Psoas muscle (tissue), 8 donors: ENCODE measurements around the gene ELF2. TPM values are rescaled to one million over a fixed set of nuclear protein-coding genes. Genes with fewer than 3 reads are reported as not detected.
A peak's percentile ranks its signal among the peaks of the same experiment; 100 is the strongest.

Experiments used
- ATAC-seq, 4 donors: fragments of 200-7000 bp; cut with Tn5 transposase; one replicate each; pipeline ENCODE4 v1.9.1; 2020; ENCODE audit warnings: moderate library complexity in 3 of 4, mild to moderate bottlenecking in 2 of 4
- DNase-seq, 2 donors: peaks; one replicate each; pipeline ENCODE4 v3.0.0-alpha.2; 2020
- H3K27ac ChIP-seq: fragments of 200-600 bp; one replicate; pipeline ENCODE4 v1.8.0; 2022
- H3K27me3 ChIP-seq, 3 donors: fragments of 200-600 bp in 1 of 3; one replicate each; pipeline versions ENCODE4 v1.6.1 to v1.8.0; 2013 to 2022; ENCODE audit warnings: low read length in 2 of 3, mild to moderate bottlenecking in 2 of 3, moderate library complexity in 1 of 3; ENCODE audit not compliant: insufficient read depth in 3 of 3
- H3K36me3 ChIP-seq, 2 donors: fragments of 200-600 bp in 1 of 2; one replicate each; pipeline versions ENCODE4 v1.6.1 to v1.8.0; 2013 to 2022; ENCODE audit warnings: low read depth in 1 of 2, mild to moderate bottlenecking in 1 of 2, moderate library complexity in 1 of 2; ENCODE audit not compliant: insufficient read depth in 1 of 2
- H3K4me1 ChIP-seq: fragments of 200-600 bp; one replicate; pipeline ENCODE4 v1.8.0; 2022
- H3K4me3 ChIP-seq: fragments of 200-600 bp; one replicate; pipeline ENCODE4 v1.8.0; 2022; ENCODE audit warnings: mild to moderate bottlenecking
- H3K9me3 ChIP-seq: fragments of 200-600 bp; one replicate; pipeline ENCODE4 v1.8.0; 2022
- CTCF ChIP-seq: fragments of 200-600 bp; IDR thresholded peaks from one replicate; pipeline ENCODE4 v1.8.0; 2022; ENCODE audit warnings: antibody characterized with exemption
- WGBS, 3 donors: extraction: QIAGEN DNeasy Blood & Tissue Kit; methylation state at CpG; one replicate each; pipeline versions ENCODE4 v1.1.6 to v1.1.7; 2013; 5-methylcytosine and 5-hydroxymethylcytosine counted together
- intact Hi-C, 2 donors: fragments of 100-400 bp; cut with DNase I; formaldehyde crosslinking; loops; one replicate each; pipeline versions ENCODE4 v1.11.0 to v1.14.2; 2022
- polyA plus RNA-seq, 3 donors: library from polyadenylated mRNA; stranded (reverse); fragments of 200-250 nt; gene quantifications; one replicate each; pipeline ENCODE4 v1.2.3, GENCODE V29; 2013
- total RNA-seq, 4 donors: library from RNA; stranded (reverse); fragmentation: NEBNext Ultra II Directional in 2 of 4; extraction: Animal tissue kit (Norgen Biotek cat#: 25700) in 2 of 4; gene quantifications; one replicate each; pipeline versions ENCODE4 v1.2.1 to v1.2.4, GENCODE V29; 2021 to 2023
- donor health status: healthy with polysubstance abuse.
- donor health status: DM: no; HTN: no; CAD: no; lungs with moderate emphysema.
- donor health status: Bipolar disorder and iron deficiency.
- donor health status: healthy.
- donor health status: DM: yes; HTN: yes; CAD: no.
- donor health status: DM: no; HTN: no; CAD: no.
- donor health status: DM: no; HTN: no; CAD: no.
- donor health status: DM: yes; HTN: yes; CAD: no.

ELF2 gene
- total and polyA plus RNA-seq, 7 donors, result 10.3 to 31.7 (median 27.0) TPM

GRCh38 chr4:139084804-139085093, 92.3 kb downstream of the ELF2 start:
- intact Hi-C loops, result loop anchor here (2.0 to 5.0 kb wide), 3 partner anchors 52 to 213 kb away; no protein-coding TSS in a partner anchor
- Histone ChIP-seq H3K4me3 (peak overlapping the region; percentile 83), H3K27me3 (no peaks in the 10 kb centered on the region), H3K36me3 (no peaks in the 10 kb centered on the region), H3K9me3 (no peaks in the 10 kb centered on the region), H3K4me1 (peaks cover 37% of the 10 kb centered on the region), H3K27ac (peak overlapping the region; percentile 98)
- ATAC-seq, result no peak
- 0 to 1% (median 0%) methylated on average over 2 of the region's 2 CpGs for WGBS, 3 donors
- no peak for DNase-seq
- no peak for TF ChIP-seq CTCF

- Histone ChIP-seq H3K4me1 (peaks cover 43% of the 10 kb centered on the region), H3K27me3 (no peaks in the 10 kb centered on the region), H3K4me3 (peak overlapping the region; percentile 83), H3K36me3 (no peaks in the 10 kb centered on the region), H3K9me3 (no peaks in the 10 kb centered on the region), H3K27ac (peak overlapping the region; percentile 98)
- intact Hi-C loops, result loop anchor here (1.0 to 5.0 kb wide), 4 partner anchors 52 to 213 kb away; no protein-coding TSS in a partner anchor
- TF ChIP-seq CTCF, result peak; percentile 43
- ATAC-seq (peak; percentile 73 to 80 (median 79)), DNase-seq (peak; percentile 88 to 96)
- WGBS, 3 donors, result 1 to 4% (median 3%) methylated on average over 63 to 68 of the region's 68 CpGs
Observed at GRCh38 chr4:139083956-139084803, 92.8 kb downstream of the ELF2 start.

GRCh38 chr4:139083607-139083955, 93.4 kb downstream of the ELF2 start:
- H3K36me3 ChIP-seq, result no peaks in the 10 kb centered on the region
- peak; percentile 19 for TF ChIP-seq CTCF
- no peaks in the 10 kb centered on the region for H3K27me3 ChIP-seq
- peak overlapping the region; percentile 98 for H3K27ac ChIP-seq
- no peaks in the 10 kb centered on the region for H3K9me3 ChIP-seq
- H3K4me3 ChIP-seq, result peak overlapping the region; percentile 83
- H3K4me1 ChIP-seq, result peaks cover 47% of the 10 kb centered on the region
- ATAC-seq, result peak; percentile 60 to 75 (median 62)
- WGBS, 3 donors, result 0 to 1% (median 0%) methylated on average over 30 to 34 of the region's 34 CpGs
- DNase-seq, result peak; percentile 64 to 77
- intact Hi-C loops, result loop anchor here (1.0 to 5.0 kb wide), 3 partner anchors 51 to 214 kb away; no protein-coding TSS in a partner anchor

GRCh38 chr4:139082750-139083606, 94.0 kb downstream of the ELF2 start:
- intact Hi-C loops, result loop anchor here (1.0 to 5.0 kb wide), 3 partner anchors 51 to 214 kb away; no protein-coding TSS in a partner anchor
- ATAC-seq, result peak; percentile 88 to 92 (median 90)

More at GRCh38 chr4:139082750-139083606, 94.0 kb downstream of the ELF2 start:
- no peak for TF ChIP-seq CTCF
- Histone ChIP-seq H3K36me3 (no peaks in the 10 kb centered on the region), H3K9me3 (no peaks in the 10 kb centered on the region), H3K27ac (peak overlapping the region; percentile 98), H3K27me3 (no peaks in the 10 kb centered on the region), H3K4me1 (peaks cover 53% of the 10 kb centered on the region), H3K4me3 (peak overlapping the region; percentile 83)
- WGBS, 3 donors, result 0 to 1% (median 0%) methylated on average over 38 of the region's 38 CpGs
- peak; percentile 92 to 96 for DNase-seq
